HepG2 (cell line): Measurements from ENCODE around the gene SBNO2. TPM values are rescaled to one million over a fixed set of nuclear protein-coding genes. Genes with fewer than 3 reads are reported as not detected.

Experiments
- ARID5B ChIP-seq: IDR thresholded peaks from 2 replicates; pipeline ENCODE4 v1.4.0; 2020; ENCODE audit warnings: mild to moderate bottlenecking, missing genetic modification reagents
- ATRX ChIP-seq: sonication (generic); formaldehyde crosslinking; IDR thresholded peaks from 2 replicates; pipeline ENCODE4 v1.4.0; 2020; ENCODE audit warnings: missing genetic modification reagents, borderline replicate concordance
- CHD4 ChIP-seq: fragments of 200-600 bp; sonication (generic); IDR thresholded peaks from 2 replicates; pipeline ENCODE4 v1.7.0; 2017; ENCODE audit warnings: mild to moderate bottlenecking, low read length, borderline replicate concordance
- FUBP1 ChIP-seq: sonication (generic); formaldehyde crosslinking; IDR thresholded peaks from 2 replicates; pipeline ENCODE4 v1.5.1; 2020; ENCODE audit warnings: missing genetic modification reagents, mild to moderate bottlenecking, borderline replicate concordance
- GATA4 ChIP-seq: sonication (generic); IDR thresholded peaks from 2 replicates; pipeline ENCODE4 v1.6.1; 2016; ENCODE audit warnings: antibody characterized with exemption, low read depth, borderline replicate concordance
- HMGXB4 ChIP-seq, 2 experiments: sonication (generic) in 1 of 2; formaldehyde crosslinking in 1 of 2; IDR thresholded peaks; 2 replicates each; pipeline versions ENCODE4 v1.4.0 to v1.6.1; 2018 to 2020; ENCODE audit warnings: missing genetic modification reagents in 2 of 2, borderline replicate concordance in 1 of 2, low read depth in 1 of 2, mild to moderate bottlenecking in 1 of 2, missing biosample characterization in 1 of 2
- HNF4A ChIP-seq: sonication (generic); formaldehyde crosslinking; IDR thresholded peaks from 2 replicates; pipeline ENCODE4 v1.4.0; 2020; ENCODE audit warnings: missing genetic modification reagents
- HNRNPH1 ChIP-seq: fragments of 200-400 bp; formaldehyde crosslinking; optimal IDR thresholded peaks from 2 replicates; pipeline ENCODE3; 2017; ENCODE audit warnings: mild to moderate bottlenecking, low read depth, low read length
- KDM6A ChIP-seq: IDR thresholded peaks from 2 replicates; pipeline ENCODE4 v1.6.1; 2016; ENCODE audit warnings: low read depth
- MLX ChIP-seq: IDR thresholded peaks from 2 replicates; pipeline ENCODE4 v1.6.1; 2016
- SRSF9 ChIP-seq: fragments of 200-400 bp; formaldehyde crosslinking; IDR thresholded peaks from 2 replicates; pipeline ENCODE4 v1.6.1; 2018; ENCODE audit warnings: borderline replicate concordance, mild to moderate bottlenecking, low read depth, low read length; ENCODE audit not compliant: insufficient read depth, poor library complexity, severe bottlenecking
- THAP7 ChIP-seq: sonication (generic); formaldehyde crosslinking; IDR thresholded peaks from 2 replicates; pipeline ENCODE4 v1.8.1; 2023; ENCODE audit warnings: mild to moderate bottlenecking, missing genetic modification reagents
- ZBTB14 ChIP-seq: sonication (generic); formaldehyde crosslinking; IDR thresholded peaks from 2 replicates; pipeline ENCODE4 v1.4.0; 2020; ENCODE audit warnings: missing genetic modification reagents
- ZFP36L2 ChIP-seq: sonication (generic); formaldehyde crosslinking; IDR thresholded peaks from 2 replicates; pipeline ENCODE4 v1.4.0; 2020; ENCODE audit warnings: missing genetic modification reagents
- ZMYM3 ChIP-seq: sonication (generic); formaldehyde crosslinking; IDR thresholded peaks from 2 replicates; pipeline ENCODE4 v1.5.1; 2020; ENCODE audit warnings: mild to moderate bottlenecking, missing genetic modification reagents
- ZNF816 ChIP-seq: sonication (generic); formaldehyde crosslinking; IDR thresholded peaks from 2 replicates; pipeline ENCODE4 v1.8.0; 2022; ENCODE audit warnings: missing genetic modification reagents, mild to moderate bottlenecking, borderline replicate concordance
- polyA plus RNA-seq, 8 experiments: library from polyadenylated mRNA; depleted of rRNA in 3 of 8; stranded (reverse) in 7 of 8; unstranded in 1 of 8; fragments of >200 nt; fragmentation: Illumina TruSeq in 4 of 8; extraction: Trizol in 4 of 8; gene quantifications; 2 replicates each; pipeline versions ENCODE4 v1.2.1 to v1.2.3, GENCODE V29; 2011 to 2016; ENCODE audit warnings: low read depth in 4 of 8, missing spikeins in 1 of 8, mixed read lengths in 1 of 8; ENCODE audit not compliant: insufficient read depth in 1 of 8
- total RNA-seq, 5 experiments: library from RNA; depleted of rRNA; stranded (reverse); fragments of >200 nt; fragmentation: Illumina TruSeq; extraction: Trizol; gene quantifications; 2 replicates each; pipeline ENCODE4 v1.2.3, GENCODE V29; 2016; ENCODE audit warnings: low read depth in 1 of 5

The SBNO2 gene
- total and polyA plus RNA-seq, 2 of the 13 experiments (the other 11 are each of a cell fraction or from before 2014, with no cell fraction given), result 8.6 to 10.4 TPM

GRCh38 chr19:1113030-1113985, 60.8 kb downstream of the SBNO2 start (continued):
- TF ChIP-seq ATRX (CRISPR knock-in tag) (no peak), ZFP36L2 (CRISPR knock-in tag) (no peak), HNRNPH1 (peak; percentile 39), ZMYM3 (CRISPR knock-in tag) (peak; percentile 5; the same call in 1 of the 2 replicates), GATA4 (no peak), SRSF9 (no peak), ARID5B (CRISPR knock-in tag) (peak; percentile 58; the same call in 1 of the 2 replicates), ZBTB14 (CRISPR knock-in tag) (no peak), HNF4A (peak; percentile 80), ZNF816 (no peak), MLX (CRISPR knock-in tag) (peak; percentile 69), FUBP1 (CRISPR knock-in tag) (no peak; the same call in 1 of the 2 replicates), KDM6A (CRISPR knock-in tag) (peak; percentile 53; the same call in 1 of the 2 replicates), THAP7 (no peak; the same call in 1 of the 2 replicates), HMGXB4 (CRISPR knock-in tag; IDR thresholded peaks at IDR 0.05; ENCODE audit: borderline replicate concordance in 1 of 2, low read depth in 1 of 2) (peak; percentile 83 to 86), CHD4 (peak; percentile 42; the same call in 1 of the 2 replicates)
